HCT116 (cell line): ENCODE measurements around the gene GPR63. TPM values are rescaled to one million over a fixed set of nuclear protein-coding genes. Genes with fewer than 3 reads are reported as not detected.

ENCODE experiments used
- ATAC-seq: fragments of 200-7000 bp; cut with Tn5 transposase; 2 replicates; pipeline ENCODE4 v1.9.1; 2020; ENCODE audit warnings: mild to moderate bottlenecking, moderate library complexity
- BruUV-seq: library from RNA; stranded (reverse); fragments of 400-500 nt; replicated peaks from 2 replicates; lab custom pipeline; 2021; lab: Mats Ljungman, UMichigan
- CTCF ChIA-PET: fragments of 300-600 bp; sonication (Branson Sonifier 250); formaldehyde crosslinking; loops from one replicate; lab custom pipeline; 2021; ENCODE audit warnings: antibody characterized with exemption; lab: Charles Lee
- POLR2A ChIA-PET: fragments of 300-600, 350-600 bp; sonication (Branson Sonifier 250); formaldehyde crosslinking; loops from one replicate; lab custom pipeline; 2021; ENCODE audit warnings: antibody characterized with exemption; lab: Charles Lee
- RAD21 ChIA-PET, 2 experiments: fragments of 300-600 bp; sonication (Branson Sonifier 250); formaldehyde crosslinking; loops; one replicate each; lab custom pipeline; 2023; ENCODE audit warnings: low total read pairs in 2 of 2; ENCODE audit not compliant: uncharacterized antibody in 2 of 2, unreplicated experiment in 2 of 2, low non-redundant PET in 1 of 2; lab: Charles Lee
- DNase-seq: peaks from one replicate; pipeline ENCODE4 v3.0.0-alpha.2; 2010; ENCODE audit warnings: low read depth, low spot score
- H2AFZ ChIP-seq: fragments of 200-600 bp; shearing (Covaris generic), sonication (generic); 2 replicates; pipeline ENCODE4 v1.6.1; 2017; ENCODE audit warnings: low read depth, mixed run types, mixed read lengths, antibody characterized with exemption, low read length; ENCODE audit not compliant: poor library complexity, severe bottlenecking
- H3K27ac ChIP-seq: 2 replicates; pipeline ENCODE4 v1.5.1; 2012; ENCODE audit warnings: low read depth, low read length
- H3K27me3 ChIP-seq: fragments of 200-600 bp; sonication (generic); 2 replicates; pipeline ENCODE4 v1.6.1; 2016; ENCODE audit warnings: mixed run types, low read length, mixed read lengths; ENCODE audit not compliant: insufficient read depth
- H3K36me3 ChIP-seq, 2 experiments: fragments of 200-500 bp in 1 of 2; fragments of 200-600 bp in 1 of 2; sonication (Bioruptor generic) in 1 of 2; sonication (generic) in 1 of 2; 2 replicates each; pipeline versions ENCODE4 v1.5.1 to v1.6.1; 2014 to 2016; ENCODE audit warnings: low read length in 2 of 2, inconsistent platforms in 1 of 2, mixed read lengths in 1 of 2, mixed run types in 1 of 2; ENCODE audit not compliant: insufficient read depth in 2 of 2, control insufficient read depth in 1 of 2
- H3K4me1 ChIP-seq, 2 experiments: fragments of 200-600 bp in 1 of 2; sonication (generic) in 1 of 2; 2 replicates each; pipeline versions ENCODE4 v1.5.1 to v1.6.1; 2012 to 2017; ENCODE audit warnings: low read length in 2 of 2, inconsistent platforms in 1 of 2, mild to moderate bottlenecking in 1 of 2, mixed read lengths in 1 of 2, mixed run types in 1 of 2, moderate library complexity in 1 of 2; ENCODE audit not compliant: insufficient read depth in 2 of 2, control insufficient read depth in 1 of 2
- H3K4me2 ChIP-seq: fragments of 200-600 bp; sonication (generic); 2 replicates; pipeline ENCODE4 v1.6.1; 2017; ENCODE audit warnings: mixed run types, low read length, mixed read lengths
- H3K4me3 ChIP-seq, 2 experiments: fragments of 200-600 bp in 1 of 2; sonication (generic) in 1 of 2; replicated peaks in 1 of 2; 2 replicates each; pipeline ENCODE4 v1.5.1; 2011 to 2016; ENCODE audit warnings: low read length in 2 of 2, control low read depth in 1 of 2, low read depth in 1 of 2, mild to moderate bottlenecking in 1 of 2, mixed read lengths in 1 of 2, mixed run types in 1 of 2
- H3K79me2 ChIP-seq: fragments of 200-600 bp; sonication (generic); 2 replicates; pipeline ENCODE4 v1.6.1; 2017; ENCODE audit warnings: mild to moderate bottlenecking, mixed run types, low read length, moderate library complexity, mixed read lengths; ENCODE audit not compliant: insufficient read depth
- H3K9ac ChIP-seq: fragments of 200-600 bp; sonication (generic); 2 replicates; pipeline ENCODE4 v1.6.1; 2016; ENCODE audit warnings: low read length, mixed read lengths
- H3K9me2 ChIP-seq: fragments of 200-600 bp; sonication (generic), shearing (Covaris generic); 2 replicates; pipeline ENCODE4 v1.6.1; 2017; ENCODE audit warnings: mixed run types, mild to moderate bottlenecking, moderate library complexity; ENCODE audit not compliant: insufficient read depth
- H3K9me3 ChIP-seq, 2 experiments: fragments of 200-500 bp in 1 of 2; fragments of 200-600 bp in 1 of 2; sonication (Bioruptor generic) in 1 of 2; sonication (generic) in 1 of 2; 2 replicates each; pipeline ENCODE4 v1.6.1; 2014 to 2017; ENCODE audit warnings: low read length in 2 of 2, mixed read lengths in 2 of 2, inconsistent platforms in 1 of 2, low read depth in 1 of 2, mild to moderate bottlenecking in 1 of 2, mixed run types in 1 of 2, moderate library complexity in 1 of 2; ENCODE audit not compliant: control insufficient read depth in 1 of 2, insufficient read depth in 1 of 2
- H4K20me1 ChIP-seq: fragments of 200-600 bp; sonication (generic), shearing (Covaris generic); 2 replicates; pipeline ENCODE4 v1.6.1; 2017; ENCODE audit warnings: mixed run types, mild to moderate bottlenecking, moderate library complexity; ENCODE audit not compliant: insufficient read depth
- POLR2A ChIP-seq: IDR thresholded peaks from 2 replicates; pipeline ENCODE4 v1.7.0; 2011; ENCODE audit warnings: borderline replicate concordance; ENCODE audit not compliant: insufficient read depth, insufficient read length; ENCODE audit errors: extremely low read depth
- REST ChIP-seq: IDR thresholded peaks from 2 replicates; pipeline ENCODE4 v1.6.1; 2012; ENCODE audit warnings: low read depth
- SIN3A ChIP-seq: IDR thresholded peaks from 2 replicates; pipeline ENCODE4 v1.6.1; 2012; ENCODE audit warnings: low read depth
- TCF7L2 ChIP-seq: IDR thresholded peaks from 2 replicates; pipeline ENCODE4 v1.7.0; 2011; ENCODE audit warnings: borderline replicate concordance, inconsistent platforms; ENCODE audit not compliant: insufficient read depth, insufficient read length; ENCODE audit errors: extremely low read depth
- ZBTB33 ChIP-seq: IDR thresholded peaks from 2 replicates; pipeline ENCODE4 v1.6.1; 2011; ENCODE audit warnings: mild to moderate bottlenecking, low read length, moderate library complexity; ENCODE audit not compliant: insufficient replicate concordance; ENCODE audit errors: extremely low read depth
- ZFX ChIP-seq: fragments of 450-650 bp; IDR thresholded peaks from 2 replicates; pipeline ENCODE4 v1.6.1; 2017
- intact Hi-C: fragments of 100-400 bp; cut with micrococcal nuclease; formaldehyde crosslinking; loops from 2 replicates; pipeline ENCODE4 v1.10.0; 2022
- total RNA-seq: library from RNA; stranded (reverse); gene quantifications from one replicate; pipeline ENCODE4 v1.2.1, GENCODE V29; 2021; ENCODE audit not compliant: unreplicated experiment

The GPR63 gene
- total RNA-seq, 1 experiment from 2014 or later: 3.5 TPM

GRCh38 chr6:96836631-96837080 is 621 bp downstream of the GPR63 start:
- TF ChIP-seq ZFX: no peak
- no peak for TF ChIP-seq ZBTB33
- TF ChIP-seq SIN3A: no peak
- no peak for TF ChIP-seq REST
- no peak for TF ChIP-seq TCF7L2
- no peak for TF ChIP-seq POLR2A
- no peaks in the 10 kb centered on the region for H3K9me2 ChIP-seq
- intact Hi-C loops: loop anchor here (1.0 kb wide), 1 partner anchor 62 kb away; no protein-coding TSS in a partner anchor
- POLR2A ChIA-PET: no interaction called here
- TSS peak; percentile 41 for BruUV-seq
- no peaks in the 10 kb centered on the region for H4K20me1 ChIP-seq
- peaks cover 6 to 22% of the 10 kb centered on the region in 2 experiments; a peak in 3 of 4 replicates for H3K4me1 ChIP-seq
- H3K9ac ChIP-seq: peak overlapping the region; percentile 86
- H3K27me3 ChIP-seq: no peaks in the 10 kb centered on the region
- H3K27ac ChIP-seq: peak overlapping the region; percentile 81
- RAD21 ChIA-PET: no interaction called here
- H3K79me2 ChIP-seq: peaks cover 40% of the 10 kb centered on the region
- CTCF ChIA-PET: no interaction called here
- peak overlapping the region; percentile 80 to 84 for H3K4me3 ChIP-seq
- DNase-seq: no peak
- H2AFZ ChIP-seq: no peak overlapping the region
- peak overlapping the region; percentile 89 for H3K4me2 ChIP-seq
- H3K9me3 ChIP-seq: no peaks in the 10 kb centered on the region
- H3K36me3 ChIP-seq: no peaks in the 10 kb centered on the region
- peak; percentile 33 for ATAC-seq
